ENCODE results near the gene INSL3. TPM values are rescaled to one million over a fixed set of nuclear protein-coding genes. Genes with fewer than 3 reads are reported as not detected.

Gene INSL3
- polyA plus RNA-seq, 1 experiment, result not detected

- no peak for TF ChIP-seq CTCF (IDR thresholded peaks at IDR 0.05; ENCODE audit: low read depth, low read length)
- POLR2A ChIA-PET, result interaction anchor here (0.5 kb wide), 1 partner anchor 109 kb away, joined by 4 read pairs; no protein-coding TSS in a partner anchor
- no peak for DNase-seq (ENCODE audit: low read depth, low spot score)
- Histone ChIP-seq H3K27ac (ENCODE audit: low read depth, low read length) (no peak overlapping the region), H3K4me3 (ENCODE audit: low read depth, low read length) (no peak overlapping the region), H3K9me3 (ENCODE audit: control insufficient read depth, insufficient read depth, low read length) (no peaks in the 10 kb centered on the region; the same call in 1 of the 2 replicates), H3K27me3 (ENCODE audit: control insufficient read depth, insufficient read depth, low read length) (peaks cover 2% of the 10 kb centered on the region)
- CTCF ChIA-PET, result interaction anchor here (1.1 kb wide), 1 partner anchor 13 kb away, joined by 3 read pairs; the partner anchor contains the start of gene RPL18A
Measured at GRCh38 chr19:17846146-17846545, 24.8 kb upstream of the INSL3 start.

GRCh38 chr19:17843908-17844490 lies 22.7 kb upstream of the INSL3 start:
- POLR2A ChIA-PET, result no interaction called here
- no peak for DNase-seq (ENCODE audit: low read depth, low spot score)
- H3K27me3 ChIP-seq (ENCODE audit: control insufficient read depth, insufficient read depth, low read length), result peaks cover 3% of the 10 kb centered on the region
- no peak overlapping the region for H3K4me3 ChIP-seq (ENCODE audit: low read depth, low read length)
- no peak for TF ChIP-seq CTCF (IDR thresholded peaks at IDR 0.05; ENCODE audit: low read depth, low read length)
- no peak overlapping the region for H3K27ac ChIP-seq (ENCODE audit: low read depth, low read length)
- CTCF ChIA-PET, result no interaction called here
- no peaks in the 10 kb centered on the region; the same call in 1 of the 2 replicates for H3K9me3 ChIP-seq (ENCODE audit: control insufficient read depth, insufficient read depth, low read length)

GRCh38 chr19:17843292-17843827 lies 22.0 kb upstream of the INSL3 start:
- no peak overlapping the region for H3K4me3 ChIP-seq (ENCODE audit: low read depth, low read length)
- no peaks in the 10 kb centered on the region; the same call in 1 of the 2 replicates for H3K9me3 ChIP-seq (ENCODE audit: control insufficient read depth, insufficient read depth, low read length)
- no peak overlapping the region for H3K27ac ChIP-seq (ENCODE audit: low read depth, low read length)
- H3K27me3 ChIP-seq (ENCODE audit: control insufficient read depth, insufficient read depth, low read length), result peaks cover 6% of the 10 kb centered on the region
- no peak for DNase-seq (ENCODE audit: low read depth, low spot score)
- ChIA-PET POLR2A (no interaction called here), CTCF (interaction anchor here (1.2 kb wide), 1 partner anchor 16 kb away, joined by 3 read pairs; the partner anchor contains the start of gene RPL18A)
- no peak for TF ChIP-seq CTCF (IDR thresholded peaks at IDR 0.05; ENCODE audit: low read depth, low read length)

- Histone ChIP-seq H3K27me3 (ENCODE audit: control insufficient read depth, insufficient read depth, low read length) (peaks cover 6% of the 10 kb centered on the region), H3K9me3 (ENCODE audit: control insufficient read depth, insufficient read depth, low read length) (no peaks in the 10 kb centered on the region; the same call in 1 of the 2 replicates), H3K4me3 (ENCODE audit: low read depth, low read length) (peak overlapping the region; percentile 52), H3K27ac (ENCODE audit: low read depth, low read length) (no peak overlapping the region)
- no peak for TF ChIP-seq CTCF (IDR thresholded peaks at IDR 0.05; ENCODE audit: low read depth, low read length)
- ChIA-PET CTCF (interaction anchor here (1.2 kb wide), 1 partner anchor 17 kb away, joined by 3 read pairs; the partner anchor contains the start of gene RPL18A), POLR2A (no interaction called here)
- DNase-seq (ENCODE audit: low read depth, low spot score), result no peak
Measured at GRCh38 chr19:17842663-17843291, 21.5 kb upstream of the INSL3 start.
